ENCODE results near the gene SEMA4F.

The SEMA4F gene

GRCh38 chr2:74668087-74668486 is 14.0 kb downstream of the SEMA4F start:
- no peak for TF ChIP-seq CTCF (IDR thresholded peaks at IDR 0.05; ENCODE audit: insufficient read depth, low read depth, low read length, missing control alignments)
- H3K4me3 ChIP-seq (ENCODE audit: low read depth, low read length) = no peak overlapping the region
- DNase-seq (ENCODE audit: low read depth) = no peak

GRCh38 chr2:74670263-74670662 is 16.2 kb downstream of the SEMA4F start:
- DNase-seq (ENCODE audit: low read depth) = no peak
- H3K4me3 ChIP-seq (ENCODE audit: low read depth, low read length) = no peak overlapping the region
- no peak for TF ChIP-seq CTCF (IDR thresholded peaks at IDR 0.05; ENCODE audit: insufficient read depth, low read depth, low read length, missing control alignments)

GRCh38 chr2:74671479-74671878 is 17.4 kb downstream of the SEMA4F start:
- DNase-seq (ENCODE audit: low read depth) = no peak

GRCh38 chr2:74673826-74674528 is 19.9 kb downstream of the SEMA4F start:
- no peak for TF ChIP-seq CTCF (IDR thresholded peaks at IDR 0.05; ENCODE audit: insufficient read depth, low read depth, low read length, missing control alignments)
- H3K4me3 ChIP-seq (ENCODE audit: low read depth, low read length) = no peak overlapping the region
- no peak for DNase-seq (ENCODE audit: low read depth)

More at GRCh38 chr2:74671479-74671878, 17.4 kb downstream of the SEMA4F start:
- no peak overlapping the region for H3K4me3 ChIP-seq (ENCODE audit: low read depth, low read length)
- TF ChIP-seq CTCF (IDR thresholded peaks at IDR 0.05; ENCODE audit: insufficient read depth, low read depth, low read length, missing control alignments) = no peak

GRCh38 chr2:74675090-74675489 is 21.0 kb downstream of the SEMA4F start:
- no peak overlapping the region for H3K4me3 ChIP-seq (ENCODE audit: low read depth, low read length)
- TF ChIP-seq CTCF (IDR thresholded peaks at IDR 0.05; ENCODE audit: insufficient read depth, low read depth, low read length, missing control alignments) = no peak
- no peak for DNase-seq (ENCODE audit: low read depth)

- no peak for TF ChIP-seq CTCF (IDR thresholded peaks at IDR 0.05; ENCODE audit: insufficient read depth, low read depth, low read length, missing control alignments)
- no peak overlapping the region for H3K4me3 ChIP-seq (ENCODE audit: low read depth, low read length)
- no peak for DNase-seq (ENCODE audit: low read depth)
Observed at GRCh38 chr2:74676331-74676730, 22.3 kb downstream of the SEMA4F start.

GRCh38 chr2:74679615-74680014 is 25.6 kb downstream of the SEMA4F start:
- no peak overlapping the region for H3K4me3 ChIP-seq (ENCODE audit: low read depth, low read length)
- no peak for TF ChIP-seq CTCF (IDR thresholded peaks at IDR 0.05; ENCODE audit: insufficient read depth, low read depth, low read length, missing control alignments)
- no peak for DNase-seq (ENCODE audit: low read depth)

Data from GM12865 (cell line).